ENCODE data around the gene CPPED1.

DNA sequence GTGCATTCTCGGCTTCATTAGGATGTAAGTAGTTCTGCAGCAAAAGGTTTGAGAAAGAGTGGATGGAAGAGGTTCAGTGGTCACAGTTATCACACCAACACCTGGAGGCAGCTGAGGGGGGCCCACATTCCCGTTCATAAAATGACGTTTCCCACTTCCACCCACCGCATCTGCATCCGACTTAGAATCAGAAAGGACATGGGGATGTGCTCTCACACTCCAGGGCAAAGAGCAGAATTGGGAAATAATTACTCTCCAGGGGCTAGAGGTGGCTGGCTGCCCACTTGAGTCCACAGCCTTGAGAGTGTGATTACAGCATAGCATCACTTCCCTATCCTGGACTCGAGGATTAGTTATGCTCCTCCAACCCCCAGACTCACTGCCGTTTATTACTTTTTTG is 122.0 kb downstream of the CPPED1 start:
- TF ChIP-seq POLR2AphosphoS5 (IDR thresholded peaks at IDR 0.05) (no peak), POLR2A (IDR thresholded peaks at IDR 0.05) (no peak), EP300 (IDR thresholded peaks at IDR 0.05) (no peak)
- TF ChIP-seq, protein P1, sequence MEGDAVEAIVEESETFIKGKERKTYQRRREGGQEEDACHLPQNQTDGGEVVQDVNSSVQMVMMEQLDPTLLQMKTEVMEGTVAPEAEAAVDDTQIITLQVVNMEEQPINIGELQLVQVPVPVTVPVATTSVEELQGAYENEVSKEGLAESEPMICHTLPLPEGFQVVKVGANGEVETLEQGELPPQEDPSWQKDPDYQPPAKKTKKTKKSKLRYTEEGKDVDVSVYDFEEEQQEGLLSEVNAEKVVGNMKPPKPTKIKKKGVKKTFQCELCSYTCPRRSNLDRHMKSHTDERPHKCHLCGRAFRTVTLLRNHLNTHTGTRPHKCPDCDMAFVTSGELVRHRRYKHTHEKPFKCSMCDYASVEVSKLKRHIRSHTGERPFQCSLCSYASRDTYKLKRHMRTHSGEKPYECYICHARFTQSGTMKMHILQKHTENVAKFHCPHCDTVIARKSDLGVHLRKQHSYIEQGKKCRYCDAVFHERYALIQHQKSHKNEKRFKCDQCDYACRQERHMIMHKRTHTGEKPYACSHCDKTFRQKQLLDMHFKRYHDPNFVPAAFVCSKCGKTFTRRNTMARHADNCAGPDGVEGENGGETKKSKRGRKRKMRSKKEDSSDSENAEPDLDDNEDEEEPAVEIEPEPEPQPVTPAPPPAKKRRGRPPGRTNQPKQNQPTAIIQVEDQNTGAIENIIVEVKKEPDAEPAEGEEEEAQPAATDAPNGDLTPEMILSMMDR (IDR thresholded peaks at IDR 0.05): no peak

Data from gastroesophageal sphincter (tissue), 3 donors.